Osteoblast (primary cell): ENCODE data around the gene DYNC1I1. TPM values are rescaled to one million over a fixed set of nuclear protein-coding genes. Genes with fewer than 3 reads are reported as not detected.

Experiments used
- DNase-seq: peaks from one replicate; pipeline ENCODE4 v3.0.0; 2011; ENCODE audit warnings: low spot score, mixed read lengths; ENCODE audit not compliant: insufficient read length; ENCODE audit errors: missing footprints
- H2AFZ ChIP-seq: 2 replicates; pipeline ENCODE4 v1.6.0; 2011; ENCODE audit warnings: mild to moderate bottlenecking, low read length
- H3K27ac ChIP-seq: 2 replicates; pipeline ENCODE4 v1.5.1; 2011; ENCODE audit warnings: mild to moderate bottlenecking, low read depth, low read length, moderate library complexity
- H3K27me3 ChIP-seq: 2 replicates; pipeline ENCODE4 v1.6.0; 2012; ENCODE audit warnings: mild to moderate bottlenecking, control low read depth, inconsistent platforms, low read length, moderate library complexity; ENCODE audit not compliant: insufficient read depth
- H3K36me3 ChIP-seq: 2 replicates; pipeline ENCODE4 v1.5.1; 2011; ENCODE audit warnings: mild to moderate bottlenecking, low read length, control low read depth, moderate library complexity; ENCODE audit not compliant: insufficient read depth
- H3K4me1 ChIP-seq: 2 replicates; pipeline ENCODE4 v1.5.1; 2011; ENCODE audit warnings: mild to moderate bottlenecking, low read length, control low read depth, moderate library complexity; ENCODE audit not compliant: insufficient read depth
- H3K4me2 ChIP-seq: 2 replicates; pipeline ENCODE4 v1.6.0; 2011; ENCODE audit warnings: mild to moderate bottlenecking, low read length; ENCODE audit not compliant: insufficient read depth
- H3K4me3 ChIP-seq: fragments of 200-600 bp; sonication (generic); 3 replicates; pipeline ENCODE4 v1.5.1; 2012; ENCODE audit warnings: mild to moderate bottlenecking, low read length, inconsistent platforms; ENCODE audit not compliant: insufficient read depth
- H3K79me2 ChIP-seq: 2 replicates; pipeline ENCODE4 v1.6.0; 2012; ENCODE audit warnings: mild to moderate bottlenecking, low read length, control low read depth, inconsistent platforms; ENCODE audit not compliant: insufficient read depth
- H3K9me3 ChIP-seq: 2 replicates; pipeline ENCODE4 v1.5.1; 2011; ENCODE audit warnings: low read depth, low read length, control low read depth
- H4K20me1 ChIP-seq: 2 replicates; pipeline ENCODE4 v1.6.0; 2012; ENCODE audit warnings: mild to moderate bottlenecking, low read length, control low read depth; ENCODE audit not compliant: insufficient read depth
- total RNA-seq: library from RNA; depleted of rRNA; stranded (reverse); fragments of >200 nt; gene quantifications from 2 replicates; pipeline ENCODE4 v1.2.3, GENCODE V29; 2012
- TF ChIP-seq, protein P1 (sequence below): IDR thresholded peaks from 2 replicates; pipeline ENCODE4 v1.5.1; 2011; ENCODE audit warnings: mild to moderate bottlenecking, low read depth, low read length, moderate library complexity; ENCODE audit errors: extremely low read depth

The DYNC1I1 gene
- total RNA-seq, 1 donor = 2.2 TPM

DNA sequence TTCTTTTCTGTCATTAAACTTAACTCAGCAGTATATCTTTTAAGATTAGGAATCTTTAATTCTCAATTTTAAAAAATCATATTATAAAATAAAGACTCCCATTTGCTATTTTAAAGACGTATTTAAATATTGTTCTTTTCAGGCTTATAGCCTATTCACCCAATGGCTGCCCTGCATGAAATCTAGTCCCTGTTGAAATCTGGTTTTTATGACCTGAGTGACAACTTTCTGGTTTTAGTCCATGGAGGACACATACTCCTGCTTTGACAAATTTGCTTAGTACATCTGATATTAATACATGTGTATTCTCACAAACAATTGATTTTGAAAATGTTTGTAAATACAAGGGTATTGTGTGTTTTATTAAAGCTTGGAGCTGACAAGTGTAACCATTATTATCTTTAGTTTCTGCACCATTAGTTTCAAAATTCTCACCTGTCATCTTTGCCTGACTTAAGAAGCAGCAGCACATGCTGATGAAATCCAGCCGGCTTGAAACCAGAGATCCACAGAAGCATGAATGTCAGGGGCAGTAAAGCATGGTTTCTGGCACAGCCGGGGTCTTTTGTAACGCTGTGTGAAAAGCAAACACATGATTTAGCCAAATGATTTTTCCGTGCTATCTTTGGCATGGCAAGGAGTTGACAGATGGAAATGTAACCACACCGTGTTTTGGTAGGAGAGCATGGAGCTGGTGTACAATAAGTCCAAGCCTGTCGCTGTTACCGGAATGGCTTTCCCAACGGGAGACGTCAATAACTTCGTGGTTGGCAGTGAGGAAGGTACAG is 262.8 kb downstream of the DYNC1I1 start:
- H3K4me2 ChIP-seq = peak overlapping the region; percentile 9
- DNase-seq = no peak
- H3K27ac ChIP-seq = no peak overlapping the region
- H3K27me3 ChIP-seq = no peaks in the 10 kb centered on the region
- H3K9me3 ChIP-seq = no peaks in the 10 kb centered on the region
- H3K79me2 ChIP-seq = no peaks in the 10 kb centered on the region
- no peaks in the 10 kb centered on the region for H4K20me1 ChIP-seq
- H3K4me3 ChIP-seq = no peak overlapping the region
- H3K4me1 ChIP-seq = no peaks in the 10 kb centered on the region
- no peaks in the 10 kb centered on the region for H3K36me3 ChIP-seq
- TF ChIP-seq, protein P1, sequence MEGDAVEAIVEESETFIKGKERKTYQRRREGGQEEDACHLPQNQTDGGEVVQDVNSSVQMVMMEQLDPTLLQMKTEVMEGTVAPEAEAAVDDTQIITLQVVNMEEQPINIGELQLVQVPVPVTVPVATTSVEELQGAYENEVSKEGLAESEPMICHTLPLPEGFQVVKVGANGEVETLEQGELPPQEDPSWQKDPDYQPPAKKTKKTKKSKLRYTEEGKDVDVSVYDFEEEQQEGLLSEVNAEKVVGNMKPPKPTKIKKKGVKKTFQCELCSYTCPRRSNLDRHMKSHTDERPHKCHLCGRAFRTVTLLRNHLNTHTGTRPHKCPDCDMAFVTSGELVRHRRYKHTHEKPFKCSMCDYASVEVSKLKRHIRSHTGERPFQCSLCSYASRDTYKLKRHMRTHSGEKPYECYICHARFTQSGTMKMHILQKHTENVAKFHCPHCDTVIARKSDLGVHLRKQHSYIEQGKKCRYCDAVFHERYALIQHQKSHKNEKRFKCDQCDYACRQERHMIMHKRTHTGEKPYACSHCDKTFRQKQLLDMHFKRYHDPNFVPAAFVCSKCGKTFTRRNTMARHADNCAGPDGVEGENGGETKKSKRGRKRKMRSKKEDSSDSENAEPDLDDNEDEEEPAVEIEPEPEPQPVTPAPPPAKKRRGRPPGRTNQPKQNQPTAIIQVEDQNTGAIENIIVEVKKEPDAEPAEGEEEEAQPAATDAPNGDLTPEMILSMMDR = no peak
- H2AFZ ChIP-seq = no peak overlapping the region

DNA sequence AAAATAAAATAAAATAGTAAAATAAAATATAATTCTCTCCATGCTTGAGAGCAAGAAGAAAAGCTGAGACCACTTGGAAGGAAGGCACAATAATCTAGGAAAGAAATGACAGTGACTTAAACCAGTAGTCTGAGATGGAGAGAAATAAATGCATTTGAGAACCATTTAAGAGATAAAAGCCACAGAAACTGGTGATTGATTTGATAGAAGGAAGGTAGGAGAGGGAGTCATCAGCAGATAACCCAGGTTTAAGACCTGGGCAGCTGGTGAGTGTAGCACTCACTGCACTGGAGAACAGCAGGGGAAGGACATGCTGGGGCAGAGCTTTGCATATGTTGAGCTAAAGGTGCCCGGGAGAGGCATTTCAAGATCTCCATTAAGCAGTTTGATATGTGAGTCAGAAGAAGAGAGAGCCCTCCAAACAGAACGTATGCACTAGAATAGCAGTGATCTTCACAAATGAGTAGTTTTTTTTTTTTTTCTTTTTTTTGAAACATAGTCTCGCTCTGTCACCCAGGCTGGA is 268.0 kb downstream of the DYNC1I1 start:
- no peak overlapping the region for H2AFZ ChIP-seq
- no peak overlapping the region for H3K27ac ChIP-seq
- no peaks in the 10 kb centered on the region for H3K9me3 ChIP-seq
- no peaks in the 10 kb centered on the region for H3K36me3 ChIP-seq
- H3K4me1 ChIP-seq = no peaks in the 10 kb centered on the region
- H3K27me3 ChIP-seq = no peaks in the 10 kb centered on the region
- H4K20me1 ChIP-seq = no peaks in the 10 kb centered on the region
- TF ChIP-seq, protein P1 = no peak
- H3K4me3 ChIP-seq = no peak overlapping the region
- DNase-seq = peak; percentile 44
- no peaks in the 10 kb centered on the region for H3K79me2 ChIP-seq
- no peak overlapping the region for H3K4me2 ChIP-seq

DNA sequence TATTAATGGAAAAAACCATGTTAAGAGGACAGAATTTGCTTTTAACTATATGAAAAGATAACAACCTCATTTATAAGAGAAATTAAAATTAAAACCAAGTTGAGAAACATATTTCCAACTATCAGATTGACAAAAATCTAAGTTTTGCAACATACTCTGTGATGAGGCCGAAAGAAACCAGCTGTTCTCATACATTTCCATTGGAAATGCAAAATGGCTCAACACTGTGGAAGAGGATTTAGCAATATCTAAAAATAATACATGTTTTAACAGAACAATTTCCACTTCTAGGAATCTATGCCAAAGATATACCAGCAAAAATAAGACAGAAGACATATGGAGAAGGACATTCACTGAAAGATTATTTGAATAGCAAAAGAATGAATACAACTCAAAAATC is 268.8 kb downstream of the DYNC1I1 start:
- H4K20me1 ChIP-seq = no peaks in the 10 kb centered on the region
- DNase-seq = no peak
- H3K4me3 ChIP-seq = no peak overlapping the region
- H3K4me1 ChIP-seq = no peaks in the 10 kb centered on the region
- no peaks in the 10 kb centered on the region for H3K79me2 ChIP-seq
- no peaks in the 10 kb centered on the region for H3K9me3 ChIP-seq
- no peaks in the 10 kb centered on the region for H3K36me3 ChIP-seq
- H3K27me3 ChIP-seq = no peaks in the 10 kb centered on the region
- H3K4me2 ChIP-seq = no peak overlapping the region
- no peak overlapping the region for H3K27ac ChIP-seq
- no peak overlapping the region for H2AFZ ChIP-seq
- TF ChIP-seq, protein P1 = no peak

DNA sequence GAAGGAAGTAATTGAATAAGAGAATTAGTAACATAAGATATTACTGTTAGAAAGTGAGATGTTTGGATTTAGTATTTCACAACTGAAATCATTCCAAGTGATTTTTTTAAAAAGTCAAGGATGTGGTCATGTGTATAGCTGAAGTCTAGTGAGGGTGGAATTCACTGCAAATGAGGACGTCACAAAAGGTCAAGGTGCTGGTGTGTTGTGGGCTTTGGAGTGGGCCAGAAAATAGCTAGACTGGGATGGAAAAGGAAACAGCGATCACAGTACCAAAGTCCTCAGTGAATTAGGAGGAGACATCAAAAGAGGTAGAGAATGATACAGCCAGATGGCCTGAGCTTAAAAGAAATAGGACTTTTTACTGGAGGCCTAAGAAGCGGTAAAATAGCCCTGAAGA is 272.8 kb downstream of the DYNC1I1 start:
- Histone ChIP-seq H3K4me2 (no peak overlapping the region), H3K4me1 (no peaks in the 10 kb centered on the region), H3K27me3 (no peaks in the 10 kb centered on the region), H4K20me1 (no peaks in the 10 kb centered on the region), H3K4me3 (no peak overlapping the region), H3K27ac (no peak overlapping the region), H2AFZ (no peak overlapping the region), H3K36me3 (no peaks in the 10 kb centered on the region), H3K9me3 (no peaks in the 10 kb centered on the region), H3K79me2 (no peaks in the 10 kb centered on the region)
- TF ChIP-seq, protein P1 = no peak
- no peak for DNase-seq
